WI38 (cell line): ENCODE results near the gene CAPN9.

Experiments used
- H3K4me3 ChIP-seq: 2 replicates; pipeline ENCODE4 v1.5.1; 2011; ENCODE audit warnings: low read depth, mild to moderate bottlenecking, control low read depth, low read length
- CTCF ChIP-seq: IDR thresholded peaks from 2 replicates; pipeline ENCODE4 v1.5.1; 2012; ENCODE audit warnings: low read depth, mild to moderate bottlenecking, control low read depth, low read length

The CAPN9 gene

GRCh38 chr1:230770317-230770716 lies 23.1 kb downstream of the CAPN9 start:
- TF ChIP-seq CTCF, result no peak
- H3K4me3 ChIP-seq, result no peak overlapping the region

GRCh38 chr1:230771773-230772354 lies 24.7 kb downstream of the CAPN9 start:
- H3K4me3 ChIP-seq, result no peak overlapping the region
- no peak for TF ChIP-seq CTCF

- no peak overlapping the region for H3K4me3 ChIP-seq
These were observed 25.5 kb downstream of the CAPN9 start for GRCh38 chr1:230772457-230773395.

GRCh38 chr1:230773396-230774033 lies 26.3 kb downstream of the CAPN9 start:
- no peak overlapping the region for H3K4me3 ChIP-seq
- TF ChIP-seq CTCF, result 0 out of 2 replicates have a peak, but pooled peaks have one; percentile 1

More at GRCh38 chr1:230772457-230773395, 25.5 kb downstream of the CAPN9 start:
- TF ChIP-seq CTCF, result peak; percentile 51; the same call in 1 of the 2 replicates

GRCh38 chr1:230778916-230779590 lies 31.9 kb downstream of the CAPN9 start:
- TF ChIP-seq CTCF, result no peak
- no peak overlapping the region for H3K4me3 ChIP-seq

GRCh38 chr1:230781131-230781530 lies 33.9 kb downstream of the CAPN9 start:
- TF ChIP-seq CTCF, result no peak

More at GRCh38 chr1:230781131-230781530, 33.9 kb downstream of the CAPN9 start:
- H3K4me3 ChIP-seq, result no peak overlapping the region
